Activated CD4-positive, alpha-beta T cell treated with anti-CD3 and anti-CD28 coated beads, Interleukin-2, amount 50 U/mL, for 24 hours (primary cell): ENCODE measurements around the gene SYK.
"Not testable (repeated sequence)": the region's sequence is repeated elsewhere in the genome, so short reads cannot be mapped to it uniquely, and the experiment has no call there.

Experiments
- DNase-seq, 2 donors: peaks; one replicate each; pipeline ENCODE4 v3.0.0-alpha.2; 2020; ENCODE audit warnings: low read depth in 1 of 2, low spot score in 1 of 2

Gene SYK

GRCh38 chr9:90795084-90795483 lies 6.5 kb upstream of the SYK start:
- no peak for DNase-seq

GRCh38 chr9:90795871-90796317 lies 5.7 kb upstream of the SYK start:
- DNase-seq, result no peak

GRCh38 chr9:90799271-90799852 lies 2.3 kb upstream of the SYK start:
- no peak for DNase-seq

- no peak for DNase-seq
These were observed 329 bp downstream of the SYK start for GRCh38 chr9:90801973-90802322.

GRCh38 chr9:90802386-90802985 lies 867 bp downstream of the SYK start:
- DNase-seq, result no peak

GRCh38 chr9:90803860-90804593 lies 2.4 kb downstream of the SYK start:
- no peak for DNase-seq

GRCh38 chr9:90805006-90805996 lies 3.7 kb downstream of the SYK start:
- no peak for DNase-seq

- DNase-seq, result no peak
These were observed 5.4 kb downstream of the SYK start for GRCh38 chr9:90807006-90807405.

- no peak for DNase-seq
These were observed 6.8 kb downstream of the SYK start for GRCh38 chr9:90808398-90808797.

GRCh38 chr9:90808890-90809685 lies 7.5 kb downstream of the SYK start:
- DNase-seq, result no peak

- DNase-seq, result no peak
These were observed 9.1 kb downstream of the SYK start for GRCh38 chr9:90810691-90811090.

GRCh38 chr9:90813046-90813445 lies 11.4 kb downstream of the SYK start:
- no peak for DNase-seq

- DNase-seq, result no peak
These were observed 11.9 kb downstream of the SYK start for GRCh38 chr9:90813523-90813922.

- DNase-seq, result no peak
These were observed 12.7 kb downstream of the SYK start for GRCh38 chr9:90814355-90814754.

GRCh38 chr9:90815183-90815943 lies 13.7 kb downstream of the SYK start:
- DNase-seq, result no peak

GRCh38 chr9:90815944-90816357 lies 14.3 kb downstream of the SYK start:
- DNase-seq, result no peak

- DNase-seq, result no peak
These were observed 15.1 kb downstream of the SYK start for GRCh38 chr9:90816690-90817089.

GRCh38 chr9:90818279-90818678 lies 16.7 kb downstream of the SYK start:
- DNase-seq, result no peak

GRCh38 chr9:90820406-90820805 lies 18.8 kb downstream of the SYK start:
- not testable (repeated sequence) for DNase-seq

GRCh38 chr9:90821236-90821635 lies 19.6 kb downstream of the SYK start:
- not testable (repeated sequence) for DNase-seq
